Measurements from ENCODE around the gene AQP5. TPM values are rescaled to one million over a fixed set of nuclear protein-coding genes. Genes with fewer than 3 reads are reported as not detected.

The AQP5 gene
- total RNA-seq, 2 experiments from 2014 or later: not detected

GRCh38 chr12:49955899-49956662 is 5.6 kb upstream of the AQP5 start:
- POLR2A ChIA-PET: no interaction called here
- Mint-ChIP-seq H3K4me3 (no peak overlapping the region), H3K27ac (no peak overlapping the region), H3K9me3 (no peaks in the 10 kb centered on the region), H3K4me1 (peaks cover 9% of the 10 kb centered on the region), H3K27me3 (peaks cover 73% of the 10 kb centered on the region), H3K36me3 (ENCODE audit: low read depth) (peaks cover 3% of the 10 kb centered on the region)
- CTCF ChIA-PET: interaction anchor here (2.3 to 3.7 kb wide), 2 partner anchors 10 to 11 kb away, joined by 11 to 21 read pairs; no protein-coding TSS in a partner anchor
- DNase-seq: no peak

GRCh38 chr12:49956663-49957569 is 4.8 kb upstream of the AQP5 start:
- CTCF ChIA-PET: interaction anchor here (3.3 to 3.6 kb wide), 2 partner anchors 10 kb away, joined by 25 to 26 read pairs; no protein-coding TSS in a partner anchor
- POLR2A ChIA-PET: no interaction called here
- Mint-ChIP-seq H3K36me3 (ENCODE audit: low read depth) (peaks cover 3% of the 10 kb centered on the region), H3K9me3 (no peaks in the 10 kb centered on the region), H3K4me1 (peaks cover 9% of the 10 kb centered on the region), H3K4me3 (no peak overlapping the region), H3K27me3 (peaks cover 72% of the 10 kb centered on the region), H3K27ac (no peak overlapping the region)
- no peak for DNase-seq

GRCh38 chr12:49957570-49957967 is 4.1 kb upstream of the AQP5 start:
- Mint-ChIP-seq H3K36me3 (ENCODE audit: low read depth) (peaks cover 3% of the 10 kb centered on the region), H3K4me1 (peaks cover 10% of the 10 kb centered on the region), H3K27me3 (peaks cover 76% of the 10 kb centered on the region), H3K27ac (no peak overlapping the region), H3K9me3 (no peaks in the 10 kb centered on the region), H3K4me3 (no peak overlapping the region)
- CTCF ChIA-PET: interaction anchor here (0.7 to 3.6 kb wide), 3 partner anchors 9 to 143 kb away, joined by 3 to 26 read pairs (median 25); no protein-coding TSS in a partner anchor
- POLR2A ChIA-PET: no interaction called here
- DNase-seq: no peak

GRCh38 chr12:49959685-49960473 is 1.8 kb upstream of the AQP5 start:
- peaks cover 82% of the 10 kb centered on the region for H3K27me3 Mint-ChIP-seq
- CTCF ChIA-PET: interaction anchor here (0.6 to 3.6 kb wide), 4 partner anchors 7 to 51 kb away, joined by 4 to 26 read pairs (median 15); no protein-coding TSS in a partner anchor
- no peaks in the 10 kb centered on the region for H3K9me3 Mint-ChIP-seq
- H3K4me1 Mint-ChIP-seq: peaks cover 10% of the 10 kb centered on the region
- no peak for DNase-seq
- H3K27ac Mint-ChIP-seq: no peak overlapping the region
- POLR2A ChIA-PET: no interaction called here
- peaks cover 3% of the 10 kb centered on the region for H3K36me3 Mint-ChIP-seq (ENCODE audit: low read depth)
- no peak overlapping the region for H3K4me3 Mint-ChIP-seq

- Mint-ChIP-seq H3K36me3 (ENCODE audit: low read depth) (peaks cover 3% of the 10 kb centered on the region), H3K4me1 (peaks cover 8% of the 10 kb centered on the region), H3K27ac (no peak overlapping the region), H3K9me3 (no peaks in the 10 kb centered on the region), H3K4me3 (no peak overlapping the region), H3K27me3 (peaks cover 80% of the 10 kb centered on the region)
- ChIA-PET POLR2A (no interaction called here), CTCF (interaction anchor here (3.6 kb wide), 1 partner anchor 14 kb away, joined by 25 read pairs; no protein-coding TSS in a partner anchor)
- DNase-seq: no peak
These were observed 1.1 kb upstream of the AQP5 start for GRCh38 chr12:49960474-49961110.

GRCh38 chr12:49961993-49962764 is 507 bp downstream of the AQP5 start:
- no peak overlapping the region for H3K27ac Mint-ChIP-seq
- ChIA-PET CTCF (interaction anchor here (0.5 kb wide), 1 partner anchor 17 kb away, joined by 3 read pairs; no protein-coding TSS in a partner anchor), POLR2A (no interaction called here)
- DNase-seq: no peak
- peaks cover 72% of the 10 kb centered on the region for H3K27me3 Mint-ChIP-seq
- peaks cover 3% of the 10 kb centered on the region for H3K36me3 Mint-ChIP-seq (ENCODE audit: low read depth)
- H3K4me1 Mint-ChIP-seq: peaks cover 10% of the 10 kb centered on the region
- H3K9me3 Mint-ChIP-seq: no peaks in the 10 kb centered on the region
- H3K4me3 Mint-ChIP-seq: no peak overlapping the region

- no peaks in the 10 kb centered on the region for H3K9me3 Mint-ChIP-seq
- CTCF ChIA-PET: interaction anchor here (0.6 to 1.3 kb wide), 2 partner anchors 35 to 107 kb away, joined by 3 read pairs; no protein-coding TSS in a partner anchor
- POLR2A ChIA-PET: interaction anchor here (0.6 kb wide), 1 partner anchor 23 kb away, joined by 3 read pairs; no protein-coding TSS in a partner anchor
These were observed 1.4 kb downstream of the AQP5 start for GRCh38 chr12:49962861-49963765.

GRCh38 chr12:49963976-49964815 is 2.5 kb downstream of the AQP5 start:
- no peak overlapping the region for H3K4me3 Mint-ChIP-seq
- peaks cover 3% of the 10 kb centered on the region for H3K36me3 Mint-ChIP-seq (ENCODE audit: low read depth)
- ChIA-PET POLR2A (no interaction called here), CTCF (interaction anchor here (0.5 to 7.8 kb wide), 5 partner anchors 17 to 601 kb away, joined by 3 to 87 read pairs (median 3); no protein-coding TSS in a partner anchor)
- no peak for DNase-seq
- no peaks in the 10 kb centered on the region for H3K9me3 Mint-ChIP-seq
- peaks cover 55% of the 10 kb centered on the region for H3K27me3 Mint-ChIP-seq
- peaks cover 11% of the 10 kb centered on the region for H3K4me1 Mint-ChIP-seq
- no peak overlapping the region for H3K27ac Mint-ChIP-seq

More at GRCh38 chr12:49962861-49963765, 1.4 kb downstream of the AQP5 start:
- H3K27me3 Mint-ChIP-seq: peaks cover 64% of the 10 kb centered on the region
- no peak overlapping the region for H3K4me3 Mint-ChIP-seq
- peaks cover 3% of the 10 kb centered on the region for H3K36me3 Mint-ChIP-seq (ENCODE audit: low read depth)
- DNase-seq: no peak
- H3K27ac Mint-ChIP-seq: no peak overlapping the region
- H3K4me1 Mint-ChIP-seq: peaks cover 11% of the 10 kb centered on the region

GRCh38 chr12:49964849-49965624 is 3.4 kb downstream of the AQP5 start:
- H3K27ac Mint-ChIP-seq: no peak overlapping the region
- peaks cover 3% of the 10 kb centered on the region for H3K36me3 Mint-ChIP-seq (ENCODE audit: low read depth)
- ChIA-PET CTCF (interaction anchor here (0.5 to 7.8 kb wide), 8 partner anchors 11 to 600 kb away, joined by 3 to 87 read pairs (median 29); no protein-coding TSS in a partner anchor), POLR2A (no interaction called here)
- peaks cover 11% of the 10 kb centered on the region for H3K4me1 Mint-ChIP-seq
- no peaks in the 10 kb centered on the region for H3K9me3 Mint-ChIP-seq
- H3K4me3 Mint-ChIP-seq: no peak overlapping the region
- DNase-seq: no peak
- peaks cover 48% of the 10 kb centered on the region for H3K27me3 Mint-ChIP-seq

Data from activated CD4-positive, alpha-beta T cell treated with anti-CD3 and anti-CD28 coated beads, Interleukin-2, amount 10 ng/mL, durations not matched to agents 7 days and 5 days (primary cell).